C4-2B (cell line): Measurements from ENCODE around the gene NSUN5.

Experiments
- ZFX ChIP-seq: fragments of 450-650 bp; IDR thresholded peaks from 2 replicates; pipeline ENCODE4 v1.6.1; 2017
- TF ChIP-seq, protein P1 (sequence below): fragments of 450-650 bp; conservative IDR thresholded peaks from 2 replicates; pipeline ENCODE4 v1.5.1; 2017; ENCODE audit warnings: mild to moderate bottlenecking

DNA sequence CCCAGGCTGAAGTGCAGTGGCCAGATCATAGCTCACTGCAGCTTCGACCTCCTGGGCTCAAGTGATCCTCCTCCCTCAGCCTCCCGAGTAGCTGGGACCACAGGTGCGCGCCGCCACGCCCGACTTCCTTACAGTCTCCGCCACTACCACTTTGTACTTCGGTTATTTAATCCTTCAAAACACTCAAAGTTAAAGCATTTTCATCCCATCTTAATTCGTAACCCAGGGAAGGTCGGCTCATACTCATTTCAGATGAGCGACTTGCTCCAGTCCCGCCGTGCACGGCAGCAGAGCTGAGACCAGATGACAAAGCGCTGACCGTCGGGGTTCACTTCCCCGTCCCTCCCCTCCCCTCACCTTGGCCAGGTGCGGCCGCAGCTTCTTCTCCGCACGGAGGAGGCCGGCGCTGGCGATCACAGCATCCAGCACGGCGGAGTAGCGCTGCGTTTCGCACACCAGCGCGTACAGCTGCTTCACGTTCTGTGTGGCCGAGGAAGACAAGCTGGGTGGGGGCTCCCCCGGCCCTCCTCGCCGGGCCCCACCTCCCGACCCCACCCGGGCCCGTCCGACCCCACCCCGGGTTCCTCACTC, 457 bp downstream of the NSUN5 start:
- TF ChIP-seq, protein P1, sequence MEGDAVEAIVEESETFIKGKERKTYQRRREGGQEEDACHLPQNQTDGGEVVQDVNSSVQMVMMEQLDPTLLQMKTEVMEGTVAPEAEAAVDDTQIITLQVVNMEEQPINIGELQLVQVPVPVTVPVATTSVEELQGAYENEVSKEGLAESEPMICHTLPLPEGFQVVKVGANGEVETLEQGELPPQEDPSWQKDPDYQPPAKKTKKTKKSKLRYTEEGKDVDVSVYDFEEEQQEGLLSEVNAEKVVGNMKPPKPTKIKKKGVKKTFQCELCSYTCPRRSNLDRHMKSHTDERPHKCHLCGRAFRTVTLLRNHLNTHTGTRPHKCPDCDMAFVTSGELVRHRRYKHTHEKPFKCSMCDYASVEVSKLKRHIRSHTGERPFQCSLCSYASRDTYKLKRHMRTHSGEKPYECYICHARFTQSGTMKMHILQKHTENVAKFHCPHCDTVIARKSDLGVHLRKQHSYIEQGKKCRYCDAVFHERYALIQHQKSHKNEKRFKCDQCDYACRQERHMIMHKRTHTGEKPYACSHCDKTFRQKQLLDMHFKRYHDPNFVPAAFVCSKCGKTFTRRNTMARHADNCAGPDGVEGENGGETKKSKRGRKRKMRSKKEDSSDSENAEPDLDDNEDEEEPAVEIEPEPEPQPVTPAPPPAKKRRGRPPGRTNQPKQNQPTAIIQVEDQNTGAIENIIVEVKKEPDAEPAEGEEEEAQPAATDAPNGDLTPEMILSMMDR: no peak
- peak; percentile 35; the same call in 1 of the 2 replicates for TF ChIP-seq ZFX
